Epidermal melanocyte (primary cell): Measurements from ENCODE around the gene ATP6V0E2.
"Not testable (repeated sequence)": the region's sequence is repeated elsewhere in the genome, so short reads cannot be mapped to it uniquely, and the experiment has no call there.

Experiments
- DNase-seq: peaks from one replicate; pipeline ENCODE4 v3.0.0; 2011; ENCODE audit warnings: low spot score; ENCODE audit not compliant: insufficient read length

The ATP6V0E2 gene

GRCh38 chr7:149878523-149878921 lies 4.8 kb downstream of the ATP6V0E2 start:
- no peak for DNase-seq

GRCh38 chr7:149879271-149879743 lies 5.5 kb downstream of the ATP6V0E2 start:
- no peak for DNase-seq

GRCh38 chr7:149879766-149880637 lies 6.2 kb downstream of the ATP6V0E2 start:
- no peak for DNase-seq

- DNase-seq: no peak
These were observed 7.0 kb downstream of the ATP6V0E2 start for GRCh38 chr7:149880638-149881311.

GRCh38 chr7:149881328-149882247 lies 7.8 kb downstream of the ATP6V0E2 start:
- no peak for DNase-seq

- no peak for DNase-seq
These were observed 8.7 kb downstream of the ATP6V0E2 start for GRCh38 chr7:149882248-149883047.

- no peak for DNase-seq
These were observed 9.3 kb downstream of the ATP6V0E2 start for GRCh38 chr7:149883048-149883438.

GRCh38 chr7:149883452-149883861 lies 9.7 kb downstream of the ATP6V0E2 start:
- DNase-seq: no peak

GRCh38 chr7:149884016-149884415 lies 10.2 kb downstream of the ATP6V0E2 start:
- DNase-seq: no peak

- DNase-seq: no peak
These were observed 10.8 kb downstream of the ATP6V0E2 start for GRCh38 chr7:149884541-149884940.

GRCh38 chr7:149885191-149886017 lies 11.6 kb downstream of the ATP6V0E2 start:
- DNase-seq: no peak

GRCh38 chr7:149886018-149886415 lies 12.2 kb downstream of the ATP6V0E2 start:
- DNase-seq: no peak

GRCh38 chr7:149887311-149887710 lies 13.5 kb downstream of the ATP6V0E2 start:
- DNase-seq: no peak

GRCh38 chr7:149890715-149891114 lies 16.9 kb downstream of the ATP6V0E2 start:
- DNase-seq: not testable (repeated sequence)

GRCh38 chr7:149894957-149895356 lies 21.2 kb downstream of the ATP6V0E2 start:
- DNase-seq: not testable (repeated sequence)

GRCh38 chr7:149907776-149908376 lies 34.1 kb downstream of the ATP6V0E2 start:
- not testable (repeated sequence) for DNase-seq

- not testable (repeated sequence) for DNase-seq
These were observed 36.5 kb downstream of the ATP6V0E2 start for GRCh38 chr7:149910219-149910618.

GRCh38 chr7:149912126-149912525 lies 38.4 kb downstream of the ATP6V0E2 start:
- not testable (repeated sequence) for DNase-seq

- not testable (repeated sequence) for DNase-seq
These were observed 52.6 kb downstream of the ATP6V0E2 start for GRCh38 chr7:149926414-149926813.
